HUES64 (cell line): ENCODE measurements around the gene MATN4.
A peak's percentile ranks its signal among the peaks of the same experiment; 100 is the strongest.

Experiments used
- H3K27ac ChIP-seq: 2 replicates; pipeline ENCODE4 v1.7.0; 2013; ENCODE audit warnings: low read depth, low read length, inconsistent platforms
- H3K27me3 ChIP-seq: 2 replicates; pipeline ENCODE4 v1.6.1; 2013; ENCODE audit warnings: mild to moderate bottlenecking, low read length; ENCODE audit not compliant: insufficient read depth
- H3K36me3 ChIP-seq: 2 replicates; pipeline ENCODE4 v1.6.1; 2013; ENCODE audit warnings: mild to moderate bottlenecking, low read length; ENCODE audit not compliant: insufficient read depth
- H3K4me1 ChIP-seq: 2 replicates; pipeline ENCODE4 v1.6.1; 2013; ENCODE audit warnings: mild to moderate bottlenecking, low read length, moderate library complexity; ENCODE audit not compliant: insufficient read depth
- H3K4me3 ChIP-seq: 2 replicates; pipeline ENCODE4 v1.5.1; 2013; ENCODE audit warnings: mild to moderate bottlenecking, low read length, moderate library complexity
- H3K9ac ChIP-seq: 2 replicates; pipeline ENCODE4 v1.6.1; 2013; ENCODE audit warnings: mild to moderate bottlenecking, low read depth, low read length
- H3K9me3 ChIP-seq: 2 replicates; pipeline ENCODE4 v1.6.1; 2013; ENCODE audit warnings: low read depth, low read length; ENCODE audit not compliant: insufficient read depth
- WGBS: fragments of 150-250, 120-280 bp; methylation state at CpG from one replicate; pipeline ENCODE4 v1.1.7; 2013; ENCODE audit warnings: missing lambda C conversion rate; 5-methylcytosine and 5-hydroxymethylcytosine counted together

Gene MATN4

DNA sequence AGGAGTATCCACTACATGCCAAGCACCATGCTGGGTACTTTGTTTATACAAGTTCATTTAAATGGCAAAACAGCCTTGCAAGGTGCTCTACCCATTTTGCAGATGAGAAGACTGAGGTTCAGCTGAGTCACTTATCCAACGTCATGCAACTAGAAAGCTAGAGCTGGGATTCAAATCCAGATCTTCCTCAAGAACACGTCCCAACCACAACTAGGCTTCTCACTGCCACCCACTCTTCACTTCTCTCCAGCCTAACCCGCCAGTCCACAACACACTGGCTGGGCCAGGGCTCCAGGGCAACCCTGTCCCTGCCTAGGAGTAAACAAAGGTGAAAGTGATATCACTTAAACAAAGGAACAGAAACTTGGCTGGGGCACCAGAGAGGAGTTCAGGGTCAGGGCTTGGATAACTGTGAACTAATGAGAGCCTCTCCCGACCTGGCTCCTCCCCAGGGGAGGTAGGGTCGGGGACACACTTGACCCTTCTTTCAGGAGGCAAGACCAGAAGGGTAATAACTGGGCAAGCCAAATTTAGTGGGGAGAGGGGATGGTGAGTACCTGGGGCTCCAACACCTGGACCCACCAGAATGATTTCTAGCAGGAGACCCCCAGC is 32.2 kb upstream of the MATN4 start:
- H3K27ac ChIP-seq = peak overlapping the region; percentile 96
- peaks cover 80% of the 10 kb centered on the region for H3K4me1 ChIP-seq
- no peaks in the 10 kb centered on the region for H3K9me3 ChIP-seq

DNA sequence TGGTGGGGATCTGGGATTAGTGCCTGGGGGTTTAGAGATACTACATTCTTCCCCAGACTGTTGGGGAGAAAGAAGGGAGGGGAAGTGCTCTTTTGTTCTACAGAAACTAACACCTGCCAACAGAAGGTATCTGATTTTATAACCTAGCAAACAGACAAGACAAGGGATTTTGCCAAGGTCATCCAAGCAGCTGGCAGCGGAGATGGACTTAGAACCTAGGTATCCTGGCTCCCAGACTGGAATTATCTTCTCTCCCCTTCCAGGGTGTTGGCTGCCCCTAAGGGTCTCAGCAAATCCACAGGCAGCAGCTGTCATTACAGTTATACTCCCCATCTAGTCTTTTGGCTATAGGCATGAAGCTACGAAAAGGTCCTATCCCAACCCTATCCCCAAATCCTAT is 31.7 kb upstream of the MATN4 start:
- Histone ChIP-seq H3K9ac (no peak overlapping the region), H3K36me3 (peaks cover 17% of the 10 kb centered on the region), H3K27me3 (no peaks in the 10 kb centered on the region), H3K9me3 (no peaks in the 10 kb centered on the region), H3K4me3 (no peak overlapping the region), H3K27ac (no peak overlapping the region), H3K4me1 (peaks cover 75% of the 10 kb centered on the region)
- WGBS = 94% methylated on average over 2 of the region's 2 CpGs

More for the DNA sequence above, 32.2 kb upstream of the MATN4 start:
- 69% methylated on average over 5 of the region's 5 CpGs for WGBS
- H3K9ac ChIP-seq = 0 out of 2 replicates have a peak overlapping the region, but pooled peaks have one; percentile 2
- H3K4me3 ChIP-seq = no peak overlapping the region
- no peaks in the 10 kb centered on the region for H3K27me3 ChIP-seq
- H3K36me3 ChIP-seq = peaks cover 13% of the 10 kb centered on the region

DNA sequence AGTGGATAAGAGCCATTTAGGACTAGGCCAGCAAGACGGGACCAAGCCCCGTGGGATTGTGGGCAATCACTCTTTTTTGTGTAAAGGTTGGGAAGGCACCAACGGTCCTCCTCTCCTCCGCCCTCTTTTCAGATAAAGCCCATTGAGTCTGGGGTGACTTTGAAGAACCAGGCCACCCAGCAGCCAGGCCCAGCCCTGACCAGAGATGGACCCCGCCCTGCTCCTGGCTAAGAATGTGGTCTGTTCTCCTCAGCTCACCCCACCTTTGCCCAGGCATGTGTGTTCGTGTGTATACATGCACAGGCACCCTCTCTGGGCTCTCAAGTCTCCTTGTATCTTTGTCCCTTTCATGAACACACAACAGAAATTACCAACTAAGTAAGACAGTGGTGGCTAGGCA is 31.0 kb upstream of the MATN4 start:
- Histone ChIP-seq H3K4me3 (no peak overlapping the region), H3K36me3 (peaks cover 21% of the 10 kb centered on the region), H3K27me3 (no peaks in the 10 kb centered on the region), H3K27ac (peak overlapping the region; percentile 46), H3K4me1 (peaks cover 67% of the 10 kb centered on the region), H3K9me3 (no peaks in the 10 kb centered on the region), H3K9ac (no peak overlapping the region)
- WGBS = 89% methylated on average over 6 of the region's 6 CpGs

DNA sequence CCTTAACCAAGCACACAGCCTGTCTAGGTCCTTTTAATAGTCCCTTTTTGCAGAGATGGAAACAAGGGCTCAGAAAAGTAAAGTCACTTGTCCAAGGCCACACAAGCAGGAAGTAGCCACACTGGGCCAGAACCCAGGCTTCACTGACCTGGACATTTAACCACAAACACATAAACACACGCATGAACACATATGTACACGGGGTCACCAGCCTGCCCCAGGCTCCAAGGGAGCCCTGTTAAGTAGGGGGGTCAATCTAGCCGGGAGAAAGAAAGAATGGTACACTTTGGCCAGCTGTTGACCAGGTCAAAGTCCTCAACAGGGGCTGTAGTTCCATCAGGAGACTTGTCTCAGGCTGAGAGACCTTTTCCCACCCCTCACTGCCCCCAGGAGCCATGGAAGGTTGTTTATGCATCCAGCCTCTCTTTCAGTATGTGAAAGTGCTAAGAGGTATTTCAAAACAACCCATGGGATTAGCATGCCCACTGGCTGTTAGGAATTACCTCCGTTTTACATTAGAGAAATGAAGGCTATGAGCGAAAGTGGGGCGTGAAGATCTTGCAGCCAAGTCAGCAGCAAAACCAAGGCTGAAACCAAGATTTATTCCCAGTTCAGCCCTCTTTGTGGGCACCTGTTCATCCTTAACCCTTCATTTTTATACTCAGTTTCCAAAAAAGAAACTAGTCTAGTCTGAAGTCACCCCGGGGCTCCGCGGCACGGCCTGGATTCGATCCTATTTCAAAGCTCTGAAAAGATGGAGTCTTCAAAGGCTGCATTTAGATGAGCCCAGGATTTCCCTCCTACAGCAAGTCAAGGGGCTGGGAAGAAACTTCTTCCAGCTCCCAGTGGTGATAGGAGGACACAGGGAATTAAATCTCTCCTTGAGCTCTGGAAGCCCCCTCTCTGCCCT is 30.3 kb upstream of the MATN4 start:
- 72% methylated on average over 11 of the region's 11 CpGs for WGBS

DNA sequence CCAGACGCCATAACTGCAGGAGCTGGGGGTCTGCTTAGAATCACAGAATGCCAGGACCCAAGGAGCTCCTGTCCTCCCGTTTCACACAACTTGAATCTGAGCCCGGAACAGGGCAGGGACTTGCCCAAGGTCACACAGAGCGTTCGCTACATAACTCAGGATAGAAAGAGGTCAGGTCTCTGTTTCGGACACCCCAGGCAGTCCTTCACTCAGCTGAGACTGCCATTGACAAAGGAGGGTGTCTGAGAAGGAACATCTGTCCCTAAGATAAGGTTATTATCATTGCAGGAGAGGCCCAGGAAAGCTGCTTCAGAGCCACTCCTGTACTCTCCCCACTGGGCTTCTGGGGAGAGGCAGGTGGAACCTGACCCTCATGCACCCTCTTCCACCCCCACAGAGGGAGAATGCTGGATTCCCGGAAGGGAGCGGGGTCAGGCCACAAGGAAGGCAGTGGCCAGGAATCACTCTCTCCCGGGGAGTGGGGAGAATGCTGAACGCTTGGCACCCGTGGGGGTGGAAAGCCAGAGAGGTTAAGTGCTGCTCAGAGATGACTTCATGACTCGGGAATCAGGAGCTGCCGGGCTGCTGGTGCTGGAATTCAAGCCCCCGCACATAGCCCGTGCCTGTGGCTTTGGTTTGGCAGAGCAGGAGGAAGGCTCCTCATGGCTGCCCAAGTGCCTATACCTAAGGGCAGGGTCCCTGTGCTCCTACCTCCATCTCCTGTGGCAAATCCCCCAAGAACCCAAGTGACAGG is 29.4 kb upstream of the MATN4 start:
- H3K4me1 ChIP-seq = peaks cover 52% of the 10 kb centered on the region
- H3K27ac ChIP-seq = peak overlapping the region; percentile 65
- H3K9me3 ChIP-seq = no peaks in the 10 kb centered on the region
- H3K27me3 ChIP-seq = no peaks in the 10 kb centered on the region
- WGBS = 71% methylated on average over 15 of the region's 15 CpGs
- peak overlapping the region; percentile 28; the same call in 1 of the 2 replicates for H3K9ac ChIP-seq
- H3K4me3 ChIP-seq = no peak overlapping the region
- peaks cover 31% of the 10 kb centered on the region for H3K36me3 ChIP-seq

More for the DNA sequence above, 30.3 kb upstream of the MATN4 start:
- H3K4me3 ChIP-seq = no peak overlapping the region
- H3K27ac ChIP-seq = peak overlapping the region; percentile 65
- H3K27me3 ChIP-seq = no peaks in the 10 kb centered on the region
- H3K36me3 ChIP-seq = peaks cover 25% of the 10 kb centered on the region
- H3K9me3 ChIP-seq = no peaks in the 10 kb centered on the region
- peaks cover 60% of the 10 kb centered on the region for H3K4me1 ChIP-seq
- H3K9ac ChIP-seq = peak overlapping the region; percentile 28

DNA sequence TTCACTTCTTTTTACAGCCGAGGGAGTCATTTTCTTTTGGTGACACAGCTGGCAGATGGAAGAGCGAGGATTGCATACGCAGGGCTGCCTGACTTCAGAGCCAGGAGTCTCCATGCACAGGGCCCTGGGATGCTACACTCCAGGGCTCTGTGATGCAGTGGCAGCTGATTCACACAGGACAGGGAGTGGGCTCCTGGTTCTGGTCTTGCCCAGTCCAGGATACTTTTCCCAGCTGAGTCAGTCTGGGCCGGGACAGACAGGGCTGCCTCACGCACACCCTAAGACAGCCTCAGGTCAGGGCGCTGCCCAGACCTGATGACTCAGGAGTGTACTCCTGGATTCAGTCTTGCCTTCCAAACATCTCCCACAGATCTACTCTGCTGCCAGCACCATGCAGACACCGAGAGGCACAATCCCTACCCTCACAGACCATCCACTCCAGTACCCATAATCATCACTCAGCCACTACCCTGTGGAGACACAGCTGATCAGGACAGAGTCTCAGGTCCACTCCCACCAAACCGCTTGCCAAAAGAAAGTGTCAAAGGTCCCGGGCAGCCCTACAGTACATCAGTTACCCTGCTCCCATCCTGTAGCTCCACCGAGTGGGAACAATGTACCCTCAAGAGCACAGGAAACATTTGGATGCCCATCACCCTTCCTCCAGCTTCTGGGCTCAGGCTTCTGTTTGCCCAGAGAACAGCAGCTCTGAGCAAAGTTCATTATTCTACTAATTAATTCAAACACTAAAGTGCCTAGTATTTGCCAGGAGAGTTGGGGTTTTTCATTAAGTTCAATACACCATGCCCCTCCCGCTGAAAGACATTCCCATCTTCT is 28.6 kb upstream of the MATN4 start:
- no peaks in the 10 kb centered on the region for H3K27me3 ChIP-seq
- WGBS = 90% methylated on average over 11 of the region's 11 CpGs
- H3K9me3 ChIP-seq = no peaks in the 10 kb centered on the region
- no peak overlapping the region for H3K9ac ChIP-seq
- H3K36me3 ChIP-seq = peaks cover 37% of the 10 kb centered on the region
- no peak overlapping the region; the same call in 1 of the 2 replicates for H3K27ac ChIP-seq
- no peak overlapping the region for H3K4me3 ChIP-seq
- H3K4me1 ChIP-seq = peaks cover 45% of the 10 kb centered on the region

DNA sequence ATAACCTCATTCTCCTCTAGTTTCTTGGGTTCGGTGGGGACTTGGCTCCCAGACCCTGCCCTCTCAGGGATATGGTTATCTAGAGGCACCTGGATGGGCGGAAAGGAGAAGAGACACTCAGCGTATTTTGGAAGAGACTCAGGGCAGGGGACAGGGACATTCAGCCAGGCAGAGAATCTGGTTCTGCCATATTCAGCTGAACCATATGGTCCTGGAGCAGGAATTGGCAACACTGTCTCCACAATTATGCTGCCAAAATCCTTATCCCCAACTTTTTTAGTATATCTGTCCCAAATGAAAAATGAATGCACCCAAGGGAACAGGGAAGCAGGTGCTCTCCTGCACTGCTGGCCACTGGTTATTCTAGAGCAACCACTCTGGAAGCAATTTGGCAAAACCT is 22.4 kb upstream of the MATN4 start:
- WGBS = 98% methylated on average over 3 of the region's 3 CpGs
- H3K27me3 ChIP-seq = no peaks in the 10 kb centered on the region
- H3K4me1 ChIP-seq = no peaks in the 10 kb centered on the region
- H3K9me3 ChIP-seq = no peaks in the 10 kb centered on the region
- H3K9ac ChIP-seq = no peak overlapping the region
- peaks cover 86% of the 10 kb centered on the region for H3K36me3 ChIP-seq
- no peak overlapping the region for H3K27ac ChIP-seq
- H3K4me3 ChIP-seq = no peak overlapping the region

DNA sequence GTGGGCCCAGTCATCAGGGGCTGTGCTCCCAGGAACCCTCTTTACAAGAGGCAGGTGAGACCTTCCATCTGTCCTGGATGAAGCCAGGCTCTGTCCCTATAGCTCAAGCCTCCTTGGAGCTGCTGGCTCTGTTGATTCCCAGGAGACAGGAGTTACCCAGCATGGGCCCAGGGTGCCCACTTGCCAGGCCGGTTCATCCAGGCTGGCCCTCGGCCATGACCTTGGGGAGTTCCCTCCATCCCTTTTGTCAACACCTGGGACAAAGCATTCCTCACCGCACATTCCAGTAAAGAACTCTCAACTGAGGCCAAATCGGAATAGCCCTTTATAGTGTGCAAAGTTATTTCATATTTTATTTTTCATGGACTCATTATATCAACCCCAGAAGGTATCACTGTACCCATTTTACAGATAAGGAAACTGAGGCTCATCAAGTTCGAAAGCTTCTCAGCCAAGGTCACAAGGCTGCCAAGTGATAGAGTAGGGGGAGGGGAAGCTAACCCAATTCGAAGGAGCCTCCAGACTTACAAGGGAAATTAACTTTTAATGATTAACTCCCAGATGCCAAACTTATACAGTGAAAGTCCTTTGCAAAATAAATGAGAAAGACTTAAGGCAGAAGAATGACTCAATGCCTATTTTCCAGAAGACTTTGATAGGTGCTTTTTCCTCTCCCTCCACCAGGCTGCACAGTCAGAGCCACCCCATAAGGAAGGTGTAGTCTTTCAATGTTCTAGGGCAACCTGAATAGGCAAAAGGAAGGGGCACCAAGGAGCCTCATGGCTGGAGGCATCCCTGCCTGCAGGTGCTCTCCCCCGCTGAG is 21.6 kb upstream of the MATN4 start:
- H3K36me3 ChIP-seq = peaks cover 81% of the 10 kb centered on the region
- no peak overlapping the region for H3K9ac ChIP-seq
- no peaks in the 10 kb centered on the region for H3K27me3 ChIP-seq
- H3K27ac ChIP-seq = no peak overlapping the region
- H3K4me1 ChIP-seq = no peaks in the 10 kb centered on the region
- WGBS = 78% methylated on average over 6 of the region's 7 CpGs
- no peak overlapping the region for H3K4me3 ChIP-seq
- H3K9me3 ChIP-seq = no peaks in the 10 kb centered on the region

DNA sequence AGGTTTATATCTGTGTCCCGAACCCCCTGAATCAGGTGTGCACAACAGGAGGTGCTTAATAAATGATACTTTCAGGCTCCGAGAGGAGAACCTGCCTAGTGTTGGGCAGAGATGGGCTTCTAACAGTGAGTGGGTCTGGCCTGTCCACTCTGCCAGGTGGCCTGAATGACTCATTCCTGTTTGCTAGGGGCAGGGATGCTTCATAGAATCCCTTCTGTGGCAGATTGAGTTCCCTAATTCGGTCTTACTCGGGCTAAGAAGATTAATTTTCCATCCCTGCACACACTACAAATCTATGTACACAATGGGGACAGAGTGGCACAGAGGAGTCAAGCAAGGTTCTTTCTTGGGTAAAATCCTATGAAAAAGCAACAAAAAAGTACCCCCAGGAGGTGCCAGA is 20.4 kb upstream of the MATN4 start:
- 97% methylated on average over 4 of the region's 4 CpGs for WGBS
- no peak overlapping the region for H3K27ac ChIP-seq
- H3K36me3 ChIP-seq = peaks cover 73% of the 10 kb centered on the region

DNA sequence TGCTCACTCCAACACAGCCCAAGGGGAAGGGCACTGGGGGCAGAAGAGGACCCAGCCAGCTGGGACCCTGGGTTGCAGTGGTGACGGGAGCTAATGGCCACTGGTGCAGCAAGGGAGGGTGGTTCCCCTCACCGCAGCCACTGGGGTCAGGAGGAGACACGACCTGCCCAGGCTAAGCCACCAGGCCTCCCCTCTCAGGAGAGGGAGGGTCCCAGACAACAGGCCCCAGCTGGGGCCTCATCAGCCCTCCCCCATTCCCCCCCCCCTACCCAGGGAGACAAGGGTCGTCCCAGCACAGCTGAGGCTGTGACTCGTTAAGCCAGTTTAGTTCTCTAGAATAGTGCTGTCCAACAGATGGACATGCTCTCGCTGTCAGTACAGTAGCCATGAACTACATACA is 17.3 kb upstream of the MATN4 start:
- WGBS = 75% methylated on average over 6 of the region's 6 CpGs

More for the DNA sequence above, 20.4 kb upstream of the MATN4 start:
- Histone ChIP-seq H3K9ac (no peak overlapping the region), H3K27me3 (no peaks in the 10 kb centered on the region), H3K4me3 (no peak overlapping the region), H3K9me3 (no peaks in the 10 kb centered on the region), H3K4me1 (no peaks in the 10 kb centered on the region)

More for the DNA sequence above, 17.3 kb upstream of the MATN4 start:
- Histone ChIP-seq H3K36me3 (peaks cover 48% of the 10 kb centered on the region), H3K27ac (no peak overlapping the region), H3K9ac (no peak overlapping the region), H3K4me3 (no peak overlapping the region), H3K9me3 (no peaks in the 10 kb centered on the region), H3K4me1 (no peaks in the 10 kb centered on the region), H3K27me3 (no peaks in the 10 kb centered on the region)
